Activated CD4-positive, alpha-beta T cell treated with anti-CD3 and anti-CD28 coated beads for 48 hours (primary cell): ENCODE measurements around the gene ACTRT2.

ENCODE experiments used
- DNase-seq: peaks from one replicate; pipeline ENCODE4 v3.0.0-alpha.2; 2020

The ACTRT2 gene

DNA sequence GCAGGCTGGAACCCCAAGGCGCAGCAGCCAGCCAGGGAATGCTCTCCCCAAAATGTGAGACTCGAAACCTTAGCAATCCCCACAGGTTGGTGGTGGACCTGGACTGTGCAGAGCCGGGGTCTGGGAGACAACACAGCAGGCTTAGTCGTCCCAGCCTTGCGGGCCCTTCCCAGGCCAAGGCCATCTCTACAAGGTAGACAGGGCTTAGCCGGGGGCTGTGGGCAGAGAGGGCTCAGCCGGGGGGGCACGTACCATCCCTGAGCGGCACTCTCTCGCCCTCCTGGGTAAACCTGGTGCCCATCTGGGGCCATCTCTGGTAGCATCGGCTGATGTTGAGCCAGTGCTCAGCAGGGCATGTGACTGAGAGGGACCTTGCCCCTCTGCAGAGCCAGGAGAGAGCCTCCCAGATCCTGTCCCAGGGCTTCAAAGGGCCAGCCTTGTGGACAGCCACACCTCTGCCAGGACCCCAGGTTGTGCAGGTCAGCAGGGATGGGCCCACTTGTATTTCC, 2.2 kb upstream of the ACTRT2 start:
- DNase-seq = no peak

DNA sequence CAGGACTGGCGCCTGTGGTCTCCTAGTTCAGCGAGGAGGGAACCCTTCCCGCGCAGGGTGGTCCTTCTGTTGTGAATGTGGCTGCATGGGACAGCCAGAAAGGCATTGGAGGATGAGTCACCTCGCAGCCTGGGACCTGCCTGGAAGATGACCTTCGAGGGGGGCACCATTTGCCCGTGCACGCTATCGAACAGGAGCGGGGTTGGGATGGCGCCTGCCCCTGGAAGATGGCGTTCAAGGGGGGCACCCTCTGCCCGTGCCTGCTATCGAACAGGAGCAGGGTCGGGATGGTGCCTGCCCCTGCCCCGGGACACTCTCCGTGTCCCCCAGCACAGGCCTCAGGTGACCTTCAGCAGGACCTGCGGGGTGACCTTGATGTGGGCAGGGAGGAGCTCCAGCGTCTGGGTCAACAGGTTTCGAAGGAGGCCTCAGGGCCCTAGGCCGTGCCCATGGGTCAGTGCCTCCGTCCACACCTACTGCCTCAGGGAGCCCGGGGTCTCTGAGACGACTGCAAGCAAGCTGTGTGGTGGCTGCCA, 1.7 kb upstream of the ACTRT2 start:
- no peak for DNase-seq

DNA sequence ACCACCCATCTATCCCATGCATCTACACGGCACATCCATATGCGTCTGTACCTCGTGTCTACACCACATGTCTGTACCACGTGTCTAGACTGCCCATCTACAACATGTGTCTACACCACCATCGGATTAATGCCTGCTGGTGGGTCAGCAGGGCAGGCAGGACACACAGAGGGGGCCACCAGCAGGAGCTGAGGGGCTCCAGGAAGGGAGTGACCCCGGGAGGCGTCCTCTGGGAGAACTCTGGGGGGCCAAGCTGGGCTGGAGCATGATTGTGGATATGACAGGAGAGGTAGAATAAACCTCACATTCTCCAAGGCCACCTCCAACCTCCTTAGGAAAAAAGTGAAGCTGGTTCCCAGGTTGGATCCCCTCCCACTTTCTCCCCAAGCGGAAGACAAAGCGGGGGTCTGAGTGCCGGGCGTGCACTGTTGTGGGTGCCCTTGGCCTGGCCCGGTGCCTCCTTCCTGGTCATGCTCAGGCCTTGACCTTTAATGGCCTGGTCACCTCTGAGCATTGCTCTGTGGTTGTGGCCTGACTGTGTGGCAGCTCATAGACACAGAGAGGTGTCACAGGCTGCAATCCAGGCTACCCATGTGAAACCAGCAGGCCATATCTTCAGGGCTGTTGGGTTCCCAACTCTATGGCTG, 881 bp upstream of the ACTRT2 start:
- no peak for DNase-seq

DNA sequence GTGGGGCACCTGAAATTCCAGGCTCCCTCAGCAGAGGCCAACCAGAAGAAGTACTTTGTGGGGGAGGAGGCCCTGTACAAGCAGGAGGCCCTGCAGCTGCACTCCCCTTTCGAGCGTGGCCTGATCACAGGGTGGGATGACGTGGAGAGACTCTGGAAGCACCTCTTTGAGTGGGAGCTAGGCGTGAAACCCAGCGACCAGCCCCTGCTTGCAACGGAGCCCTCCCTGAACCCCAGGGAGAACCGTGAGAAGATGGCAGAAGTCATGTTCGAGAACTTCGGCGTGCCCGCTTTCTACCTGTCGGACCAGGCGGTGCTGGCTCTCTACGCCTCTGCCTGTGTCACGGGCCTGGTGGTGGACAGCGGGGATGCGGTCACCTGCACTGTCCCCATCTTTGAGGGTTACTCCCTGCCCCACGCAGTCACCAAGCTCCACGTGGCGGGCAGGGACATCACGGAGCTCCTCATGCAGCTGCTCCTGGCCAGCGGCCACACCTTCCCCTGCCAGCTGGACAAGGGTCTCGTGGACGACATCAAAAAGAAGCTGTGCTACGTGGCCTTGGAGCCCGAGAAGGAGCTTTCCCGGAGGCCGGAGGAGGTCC, 634 bp downstream of the ACTRT2 start:
- no peak for DNase-seq

DNA sequence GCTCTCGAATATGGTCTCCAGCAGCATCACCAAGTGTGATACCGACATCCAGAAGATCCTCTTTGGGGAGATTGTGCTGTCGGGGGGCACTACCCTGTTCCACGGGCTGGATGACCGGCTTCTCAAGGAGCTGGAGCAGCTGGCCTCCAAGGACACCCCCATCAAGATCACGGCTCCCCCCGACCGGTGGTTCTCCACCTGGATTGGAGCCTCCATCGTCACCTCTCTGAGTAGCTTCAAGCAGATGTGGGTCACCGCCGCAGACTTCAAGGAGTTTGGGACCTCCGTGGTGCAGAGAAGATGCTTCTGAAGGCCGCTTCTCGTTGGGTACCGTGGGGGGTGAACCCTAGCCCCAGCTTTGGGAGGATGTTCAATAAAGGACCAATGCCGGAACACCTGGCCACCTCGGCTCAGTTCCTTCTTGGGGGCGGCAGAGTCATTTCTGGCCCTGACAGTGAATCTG, 1.3 kb downstream of the ACTRT2 start:
- DNase-seq = no peak

DNA sequence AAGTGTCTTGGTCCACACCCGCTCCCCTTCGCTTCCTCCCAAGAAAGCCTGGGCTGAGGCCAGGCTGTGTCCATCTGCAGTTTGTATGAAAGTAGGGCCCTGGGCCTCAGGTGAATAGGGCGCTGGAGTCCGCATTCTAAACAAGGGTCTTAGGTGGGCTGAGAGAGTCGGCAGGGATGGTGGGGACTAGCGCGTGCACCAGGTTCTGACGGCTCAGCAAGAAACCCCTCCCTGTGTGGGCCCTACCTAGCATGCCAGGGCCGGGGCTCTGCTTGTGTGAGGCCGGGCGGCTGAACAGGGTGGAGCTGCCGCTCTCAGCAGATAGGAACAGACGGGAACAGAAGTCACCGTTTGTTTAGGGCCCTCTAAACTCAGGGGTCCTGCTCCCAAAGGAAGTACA, 1.7 kb downstream of the ACTRT2 start:
- no peak for DNase-seq

DNA sequence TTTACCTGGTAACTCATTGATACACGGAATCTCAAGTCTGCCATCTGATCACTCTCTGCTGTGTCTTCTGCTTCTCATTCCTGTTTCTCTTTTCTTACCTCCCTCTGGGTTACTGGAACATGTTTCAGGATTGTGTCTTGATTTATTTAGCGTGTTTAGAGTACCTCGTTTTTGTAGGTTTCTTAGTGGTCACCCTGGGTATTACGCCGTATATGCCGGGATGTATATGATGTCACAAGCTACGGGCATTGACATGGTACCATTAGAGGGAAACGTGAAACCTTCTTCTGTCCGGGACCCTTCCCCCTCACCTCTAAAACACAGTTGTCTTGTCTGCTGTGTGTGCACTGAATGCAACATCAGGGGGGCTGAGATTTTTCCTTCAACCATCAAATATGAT, 2.8 kb downstream of the ACTRT2 start:
- no peak for DNase-seq

DNA sequence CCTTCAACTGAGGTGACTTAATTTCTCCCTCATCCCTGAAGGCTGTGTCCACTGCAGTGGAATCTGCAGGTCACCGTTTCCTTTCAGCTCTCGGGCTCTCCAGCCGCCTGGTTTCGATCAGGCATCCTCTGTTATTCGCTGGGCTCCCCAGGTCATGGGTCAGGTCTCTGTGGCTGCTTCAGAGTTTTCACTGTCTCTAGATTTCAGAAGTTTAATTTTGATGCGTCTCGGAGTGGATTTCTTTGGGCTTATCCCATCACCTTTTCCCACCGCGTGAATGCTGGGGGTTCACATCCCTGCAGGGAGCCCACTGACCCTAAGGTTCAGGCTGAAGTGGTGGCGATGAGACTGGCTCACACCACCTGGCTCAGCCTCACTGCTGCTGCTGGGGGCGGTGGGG, 3.3 kb downstream of the ACTRT2 start:
- no peak for DNase-seq

DNA sequence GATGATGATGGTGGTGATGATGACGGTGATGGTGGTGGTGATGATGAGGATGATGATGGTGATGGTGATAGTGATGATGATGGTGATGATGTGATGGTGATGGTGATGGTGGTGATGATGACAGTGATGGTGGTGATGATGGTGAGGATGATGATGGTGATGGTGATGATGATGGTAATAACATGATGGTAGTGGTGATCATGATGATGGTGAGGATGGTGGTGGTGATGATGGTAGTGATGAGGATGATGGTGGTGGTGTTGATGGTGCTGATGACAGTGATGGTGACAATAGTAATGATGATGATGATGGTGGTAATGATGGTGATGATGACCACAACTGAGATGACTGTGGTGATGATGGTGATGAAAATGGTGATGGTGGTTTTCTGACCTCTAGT, 4.9 kb downstream of the ACTRT2 start:
- DNase-seq = no peak

DNA sequence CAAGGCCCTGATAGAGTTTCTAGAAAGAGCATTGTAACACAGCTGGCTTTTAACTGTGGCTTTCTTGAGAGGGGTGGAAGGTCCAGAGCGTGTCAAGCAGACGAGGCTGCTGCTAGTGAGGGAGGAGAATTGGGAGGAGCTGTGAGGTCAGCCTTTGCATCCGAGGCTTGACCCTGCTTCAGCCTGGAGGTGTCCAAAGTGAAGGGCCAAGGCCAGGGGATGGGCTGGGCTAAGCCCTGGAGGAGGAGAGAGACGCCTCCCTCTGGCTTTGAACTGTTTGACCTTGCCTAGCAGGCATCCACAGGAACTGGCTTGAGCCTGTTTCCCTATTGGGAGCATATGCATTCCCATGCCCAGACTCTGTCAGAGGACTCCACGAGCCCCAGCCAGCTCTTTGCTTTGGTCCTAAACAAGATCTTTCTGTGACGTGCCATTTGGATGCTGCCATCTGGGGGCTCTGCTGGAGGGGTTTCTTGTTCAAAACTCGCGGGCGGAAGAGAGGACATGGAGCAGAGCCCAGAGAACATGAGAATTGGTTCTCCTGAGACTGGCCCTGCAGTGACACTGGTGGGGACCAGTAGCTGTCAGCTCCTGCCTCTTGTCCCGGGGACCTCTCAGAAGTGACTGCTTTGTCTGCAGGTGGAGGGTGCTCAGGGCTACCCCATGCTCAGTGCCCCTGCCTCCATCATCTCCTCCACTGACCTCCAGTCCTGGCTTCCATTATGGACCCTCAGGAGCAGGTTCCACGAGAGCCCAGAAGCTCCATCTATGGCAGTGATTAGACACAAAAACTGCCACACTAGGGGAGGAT, 5.5 kb downstream of the ACTRT2 start:
- no peak for DNase-seq

DNA sequence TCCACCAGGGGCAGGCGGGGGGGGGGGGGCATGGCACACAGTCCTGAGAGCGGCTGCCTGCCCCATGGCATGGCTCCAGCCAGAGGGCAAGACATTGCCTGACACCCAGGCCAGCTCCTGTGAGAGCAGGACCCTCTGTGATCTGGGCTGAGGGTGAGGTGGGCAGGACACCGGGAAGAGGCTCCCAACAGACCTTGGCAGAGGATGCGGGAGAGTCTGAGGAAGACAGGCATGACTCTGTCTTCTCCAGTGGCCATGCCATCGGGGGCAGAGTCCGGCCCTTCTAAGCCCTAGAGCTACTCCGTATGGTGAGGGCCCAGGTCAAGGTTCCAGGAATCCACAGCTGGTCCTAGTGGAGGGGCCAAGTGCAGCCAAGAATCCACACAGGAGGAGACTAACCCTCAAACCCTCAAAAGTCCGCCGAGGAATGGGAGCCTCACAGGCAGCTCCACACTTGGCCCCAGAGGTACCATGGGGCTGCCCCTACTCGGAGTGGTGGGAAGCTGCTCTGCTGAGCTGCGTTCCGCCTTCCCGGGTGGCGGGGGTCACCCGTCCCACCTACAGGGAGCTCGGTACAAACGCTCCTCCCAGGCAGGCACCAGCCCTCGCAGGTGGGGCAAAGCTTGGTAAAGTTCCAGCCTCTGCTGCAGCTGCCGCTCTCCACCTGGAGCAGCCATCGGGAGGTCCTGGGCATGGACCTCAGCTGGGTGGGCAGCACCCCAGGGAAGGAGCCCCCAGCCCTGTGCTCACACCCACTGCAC, 6.5 kb downstream of the ACTRT2 start:
- no peak for DNase-seq

DNA sequence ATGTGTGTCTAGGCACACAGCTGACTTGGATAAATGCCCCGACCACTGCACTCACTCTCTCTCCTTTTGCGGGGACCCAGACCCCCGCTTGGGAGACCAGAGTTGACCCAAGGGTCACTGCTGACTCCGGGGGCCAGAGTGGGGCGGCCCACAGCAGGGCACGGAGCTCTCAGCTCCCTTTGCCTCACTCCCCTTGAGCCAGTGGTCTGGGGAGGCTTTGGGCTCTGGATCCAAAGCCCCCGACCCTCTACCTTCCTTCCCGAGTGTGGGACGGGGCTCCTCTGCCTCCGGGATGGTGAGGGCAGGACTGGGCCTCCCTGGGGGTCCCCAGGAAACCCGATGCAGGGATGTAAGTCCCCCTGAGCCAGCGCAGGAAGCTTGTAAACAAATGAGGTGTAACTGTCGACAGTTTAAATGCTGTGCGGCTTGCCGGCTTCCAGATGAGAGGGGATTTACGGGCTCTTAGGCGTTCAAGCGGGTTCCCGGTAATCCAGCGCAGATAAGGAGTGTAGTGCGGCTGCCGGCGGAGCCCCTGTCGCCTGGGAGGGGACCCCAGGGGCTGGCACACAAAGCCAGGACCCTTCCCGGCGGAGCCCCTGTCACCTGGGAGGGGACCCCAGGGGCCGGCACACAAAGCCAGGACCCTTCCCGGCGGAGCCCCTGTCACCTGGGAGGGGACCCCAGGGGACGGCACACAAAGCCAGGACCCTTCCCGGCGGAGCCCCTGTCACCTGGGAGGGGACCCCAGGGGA, 7.4 kb downstream of the ACTRT2 start:
- DNase-seq = no peak

DNA sequence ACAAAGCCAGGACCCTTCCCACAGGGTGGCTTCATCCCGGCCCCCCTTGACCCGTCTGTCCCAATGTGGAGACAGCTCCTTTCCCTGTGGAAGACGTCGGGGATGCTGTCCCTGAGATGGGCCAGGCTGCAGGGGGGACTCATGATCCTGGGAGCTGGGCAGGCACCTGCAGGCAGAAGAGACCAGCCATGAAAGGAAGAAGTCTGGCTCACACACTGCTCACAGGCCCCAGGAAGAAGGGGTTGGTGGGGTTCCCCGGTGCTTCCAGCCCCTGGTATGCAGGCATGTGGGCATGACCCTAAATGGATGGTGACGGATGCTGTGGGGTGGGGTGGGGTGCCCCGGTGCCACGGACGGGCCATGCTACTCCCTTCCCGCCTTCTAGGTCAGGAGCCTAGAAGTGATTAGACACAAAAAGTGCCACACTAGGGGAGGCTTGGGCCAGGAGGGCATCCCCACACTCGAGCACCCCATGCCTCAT, 8.3 kb downstream of the ACTRT2 start:
- DNase-seq = no peak

DNA sequence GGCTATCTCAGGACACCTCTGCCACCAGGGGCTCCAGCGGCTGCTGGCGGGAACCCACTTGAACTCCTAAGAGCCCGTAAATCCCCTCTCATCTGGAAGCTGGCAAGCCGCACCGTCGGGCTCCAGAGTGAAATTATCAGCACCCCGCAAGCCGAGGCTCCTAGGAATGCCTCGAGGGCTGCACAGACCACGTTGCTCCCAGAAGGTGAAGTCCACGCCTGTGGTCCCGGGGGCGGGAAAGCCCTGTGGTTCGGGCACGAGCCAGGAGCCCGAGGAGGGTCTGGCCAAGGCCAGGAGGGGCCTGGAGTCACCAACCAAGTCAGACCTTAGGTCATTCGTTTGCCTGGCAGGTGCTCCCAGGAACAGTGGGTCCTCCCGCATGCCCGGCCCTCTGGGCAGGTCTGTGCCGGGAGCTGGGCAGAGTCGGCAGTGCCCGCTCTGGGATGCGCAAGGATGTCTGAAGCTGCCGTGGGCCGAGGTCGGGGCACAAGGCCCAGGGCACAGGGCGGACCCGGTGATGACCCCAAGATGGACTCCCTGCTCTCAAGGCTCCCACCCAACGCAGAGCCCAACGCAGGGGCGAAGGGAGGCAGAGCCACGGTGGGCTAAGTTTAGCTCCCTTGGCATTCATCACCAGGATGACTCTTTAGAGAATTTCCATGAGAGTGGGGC, 8.9 kb downstream of the ACTRT2 start:
- DNase-seq = no peak

DNA sequence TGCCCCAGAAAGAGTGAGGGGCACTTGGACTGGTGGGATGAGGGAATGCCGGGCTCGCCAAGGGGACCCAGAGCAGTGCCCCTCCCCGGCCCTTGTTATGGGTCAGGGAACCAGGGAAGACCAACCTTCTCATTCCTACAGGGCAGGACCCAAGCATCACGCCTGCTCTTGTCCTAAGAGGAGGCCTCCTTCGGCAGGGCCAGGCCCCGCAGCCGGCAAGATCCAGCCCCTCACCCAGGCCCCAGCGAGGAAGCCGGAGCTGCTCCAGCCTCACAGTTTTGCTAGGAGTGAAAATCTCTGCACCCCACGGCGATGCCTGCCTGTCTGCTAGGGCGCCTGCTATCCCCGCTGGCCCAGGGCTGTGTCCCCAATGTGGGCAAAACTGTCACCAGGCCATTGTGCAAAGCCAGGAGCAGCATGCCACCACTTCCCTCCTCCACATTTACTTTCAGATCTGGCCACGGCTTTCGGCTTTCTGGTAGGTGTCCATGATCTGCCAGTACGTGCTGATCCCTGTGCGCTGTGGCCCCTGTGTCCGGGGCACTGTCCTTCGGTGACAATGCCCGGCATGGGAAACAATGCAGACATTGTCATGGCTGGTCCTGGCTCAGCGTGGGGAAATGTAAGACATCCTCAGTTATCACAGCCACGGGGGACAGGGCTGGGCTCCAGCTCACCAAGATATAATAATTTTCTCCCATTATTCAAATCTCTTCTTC, 9.6 kb downstream of the ACTRT2 start:
- no peak for DNase-seq

DNA sequence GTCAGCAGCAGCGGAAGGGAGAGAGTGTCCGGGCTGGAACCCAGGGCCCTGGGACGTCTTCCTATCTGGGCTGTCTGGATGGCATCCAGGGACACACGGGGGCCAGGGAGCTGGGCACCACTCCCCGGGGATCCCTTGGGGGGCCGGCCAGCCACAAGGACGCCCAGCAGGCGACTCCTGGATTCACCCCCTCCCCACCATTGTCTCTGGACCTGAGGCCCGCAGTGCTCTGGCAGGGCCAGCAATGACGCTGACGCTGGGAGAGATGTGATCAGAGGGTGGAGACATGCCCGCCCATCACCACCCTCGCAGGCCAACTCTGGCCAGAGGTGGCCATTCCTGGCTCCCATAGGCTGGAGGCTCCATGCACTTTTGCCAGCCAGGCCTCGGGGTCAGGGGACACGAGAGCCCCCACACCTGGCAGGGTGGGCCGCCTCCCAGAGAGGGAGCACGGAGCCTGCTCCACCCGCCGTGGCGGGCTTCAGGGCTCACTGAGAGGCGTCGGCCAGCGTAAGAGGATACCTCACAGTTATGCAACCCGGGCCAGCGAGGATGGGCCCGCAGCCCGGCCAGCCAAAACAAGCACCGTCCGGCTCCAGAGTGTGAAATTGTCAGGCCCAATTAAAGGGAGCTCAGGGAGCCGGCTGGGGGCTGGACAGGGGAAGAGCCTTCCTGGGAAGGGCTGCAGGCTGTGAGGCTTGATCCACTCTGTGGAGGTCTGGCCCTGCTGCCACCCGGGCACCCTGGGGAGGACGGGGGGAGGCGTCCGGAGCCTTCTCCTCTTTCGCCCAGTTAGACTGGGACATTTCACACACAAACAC, 10.3 kb downstream of the ACTRT2 start:
- no peak for DNase-seq

DNA sequence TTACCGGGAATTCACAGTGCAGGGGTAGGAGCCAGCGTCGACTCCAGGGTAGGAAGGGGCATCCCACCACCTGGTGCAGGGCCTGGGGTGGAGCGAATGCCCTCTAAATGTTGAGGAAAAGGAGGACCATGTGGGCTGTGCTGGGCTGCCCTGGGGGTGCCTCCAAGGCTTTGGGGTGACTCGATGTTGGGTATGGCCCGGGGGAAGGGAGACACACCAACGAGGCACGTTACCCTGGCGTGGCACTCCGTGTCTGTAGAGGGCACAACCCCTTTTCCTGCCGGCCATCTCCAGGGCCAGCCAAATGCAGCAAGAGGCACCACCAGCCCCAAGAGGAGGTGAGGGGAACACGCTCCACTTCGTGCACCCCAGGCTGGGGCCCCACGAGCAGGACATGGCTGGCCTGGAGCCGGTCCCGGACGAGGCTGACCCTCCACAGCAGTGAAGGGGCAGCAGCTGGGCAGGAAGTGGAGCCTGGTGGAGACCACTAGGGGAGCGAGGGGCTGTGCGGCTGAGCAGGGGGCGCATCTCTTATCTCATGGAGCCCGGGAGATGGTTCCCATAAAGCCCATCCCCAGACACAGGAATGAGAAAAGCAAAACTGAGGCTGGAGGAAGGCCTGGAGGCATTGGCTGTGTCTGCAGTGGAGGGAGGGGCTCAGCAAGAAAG, 11.2 kb downstream of the ACTRT2 start:
- DNase-seq = no peak

DNA sequence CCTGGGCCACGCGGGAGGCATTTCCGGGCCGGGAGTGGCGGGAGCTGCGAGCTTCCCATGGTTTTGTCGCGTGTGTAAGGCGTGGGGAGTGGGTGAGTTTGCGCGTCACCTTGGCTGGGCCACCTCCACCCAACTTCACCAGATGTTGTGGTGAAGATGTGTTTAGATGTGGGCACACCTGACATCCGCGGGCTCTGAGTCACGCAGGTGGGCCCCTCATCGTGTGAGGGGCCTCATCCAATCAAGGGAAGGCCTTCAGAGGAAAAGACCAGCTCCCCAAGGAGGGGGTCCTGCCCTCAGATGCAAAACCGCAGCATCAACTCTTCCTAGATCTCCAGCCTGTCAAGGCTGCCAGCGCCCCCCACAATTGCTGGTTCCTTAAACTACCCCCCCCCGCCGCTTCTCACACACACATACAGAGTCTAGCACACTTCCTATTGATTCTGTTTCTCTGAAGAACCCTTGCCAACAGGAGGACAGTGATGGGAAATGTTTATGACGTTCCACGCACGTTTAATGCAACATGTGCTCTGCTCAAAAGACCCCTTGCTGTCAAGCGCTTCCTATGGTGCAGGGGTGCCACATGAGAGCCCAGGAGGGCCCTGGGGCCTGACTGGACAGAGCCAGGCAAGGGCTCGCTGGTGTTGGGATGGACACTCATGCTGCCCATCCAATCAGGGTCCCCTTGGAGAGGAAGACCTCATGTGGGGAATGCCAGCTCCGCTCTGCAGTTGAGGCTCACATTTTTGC, 11.9 kb downstream of the ACTRT2 start:
- peak; percentile 41 for DNase-seq

DNA sequence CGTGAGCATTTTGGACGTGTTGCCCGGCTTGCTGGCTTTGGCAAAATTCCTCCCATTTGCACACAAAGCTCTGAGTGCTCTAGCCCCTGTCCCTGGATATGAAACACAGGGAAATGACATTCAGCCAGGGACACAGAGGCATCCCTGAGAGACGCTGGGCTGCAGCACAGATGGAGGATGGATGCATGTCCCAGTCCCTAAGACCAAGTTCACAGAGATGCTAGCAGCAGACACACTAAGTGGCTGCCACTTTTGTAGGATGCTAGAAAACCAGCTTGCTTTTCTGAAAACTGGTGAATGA, 12.5 kb downstream of the ACTRT2 start:
- DNase-seq = no peak
